OCI-LY1 (cell line): ENCODE data around the gene PAX5.

ENCODE experiments used
- H2AFZ ChIP-seq: fragments of 200-600 bp; sonication (generic), shearing (Covaris generic); 2 replicates; pipeline ENCODE4 v1.6.0; 2014; ENCODE audit warnings: antibody characterized with exemption, mild to moderate bottlenecking, low read length
- H3F3A ChIP-seq: fragments of 200-600 bp; sonication (generic), shearing (Covaris generic); 2 replicates; pipeline ENCODE4 v1.6.0; 2014; ENCODE audit warnings: mild to moderate bottlenecking, antibody characterized with exemption, low read length, moderate library complexity; ENCODE audit not compliant: insufficient read depth
- H3K27ac ChIP-seq: fragments of 200-600 bp; sonication (generic); 2 replicates; pipeline ENCODE4 v1.5.1; 2014; ENCODE audit warnings: low read length, mixed run types, mild to moderate bottlenecking, low read depth; ENCODE audit not compliant: poor library complexity, severe bottlenecking
- H3K27me3 ChIP-seq: fragments of 200-600 bp; sonication (generic); 2 replicates; pipeline ENCODE4 v1.6.0; 2014; ENCODE audit warnings: antibody characterized with exemption, mild to moderate bottlenecking, low read length, moderate library complexity; ENCODE audit not compliant: insufficient read depth
- H3K36me3 ChIP-seq: fragments of 200-600 bp; sonication (generic); 2 replicates; pipeline ENCODE4 v1.6.1; 2014; ENCODE audit warnings: mild to moderate bottlenecking, antibody characterized with exemption, low read length, moderate library complexity, mixed read lengths; ENCODE audit not compliant: insufficient read depth
- H3K4me1 ChIP-seq: fragments of 200-600 bp; sonication (generic); 2 replicates; pipeline ENCODE4 v1.5.1; 2014; ENCODE audit warnings: mild to moderate bottlenecking, low read length, moderate library complexity; ENCODE audit not compliant: insufficient read depth, severe bottlenecking
- H3K4me2 ChIP-seq: fragments of 200-600 bp; sonication (generic), shearing (Covaris generic); 2 replicates; pipeline ENCODE4 v1.6.1; 2014; ENCODE audit warnings: low read length
- H3K4me3 ChIP-seq: fragments of 200-600 bp; sonication (generic); 2 replicates; pipeline ENCODE4 v1.5.1; 2014; ENCODE audit warnings: low read length, low read depth, mild to moderate bottlenecking, mixed read lengths; ENCODE audit not compliant: poor library complexity, severe bottlenecking
- H3K79me2 ChIP-seq: fragments of 200-600 bp; shearing (Covaris generic); 2 replicates; pipeline ENCODE4 v1.6.1; 2016; ENCODE audit warnings: mixed run types, low read length, mixed read lengths; ENCODE audit not compliant: insufficient read depth
- H3K9ac ChIP-seq: fragments of 200-600 bp; sonication (generic), shearing (Covaris generic); 2 replicates; pipeline ENCODE4 v1.6.1; 2014; ENCODE audit warnings: mild to moderate bottlenecking, low read length, mixed read lengths
- H3K9me2 ChIP-seq: fragments of 200-600 bp; sonication (generic), shearing (Covaris generic); 2 replicates; pipeline ENCODE4 v1.6.1; 2014; ENCODE audit warnings: low read depth, mild to moderate bottlenecking, low read length, mixed read lengths
- H3K9me3 ChIP-seq: fragments of 200-600 bp; shearing (Covaris generic); 2 replicates; pipeline ENCODE4 v1.6.1; 2014; ENCODE audit warnings: low read length, mixed read lengths
- H4K20me1 ChIP-seq: fragments of 200-600 bp; sonication (generic), shearing (Covaris generic); 2 replicates; pipeline ENCODE4 v1.6.0; 2016; ENCODE audit warnings: mild to moderate bottlenecking, low read length; ENCODE audit not compliant: insufficient read depth
- EZH2 ChIP-seq: fragments of 200-600 bp; sonication (generic), shearing (Covaris generic); IDR thresholded peaks from 2 replicates; pipeline ENCODE4 v1.8.0; 2017; ENCODE audit warnings: borderline replicate concordance, mixed run types, mild to moderate bottlenecking, antibody characterized with exemption, low read length, moderate library complexity, mixed read lengths
- TF ChIP-seq, protein P1 (sequence below): fragments of 200-600 bp; sonication (generic), shearing (Covaris generic); IDR thresholded peaks from 2 replicates; pipeline ENCODE4 v1.5.1; 2017; ENCODE audit warnings: mild to moderate bottlenecking, antibody characterized with exemption, low read length, moderate library complexity, mixed read lengths

The PAX5 gene

GRCh38 chr9:36843964-36844363 lies 190.1 kb downstream of the PAX5 start:
- H4K20me1 ChIP-seq: no peaks in the 10 kb centered on the region
- TF ChIP-seq, protein P1, sequence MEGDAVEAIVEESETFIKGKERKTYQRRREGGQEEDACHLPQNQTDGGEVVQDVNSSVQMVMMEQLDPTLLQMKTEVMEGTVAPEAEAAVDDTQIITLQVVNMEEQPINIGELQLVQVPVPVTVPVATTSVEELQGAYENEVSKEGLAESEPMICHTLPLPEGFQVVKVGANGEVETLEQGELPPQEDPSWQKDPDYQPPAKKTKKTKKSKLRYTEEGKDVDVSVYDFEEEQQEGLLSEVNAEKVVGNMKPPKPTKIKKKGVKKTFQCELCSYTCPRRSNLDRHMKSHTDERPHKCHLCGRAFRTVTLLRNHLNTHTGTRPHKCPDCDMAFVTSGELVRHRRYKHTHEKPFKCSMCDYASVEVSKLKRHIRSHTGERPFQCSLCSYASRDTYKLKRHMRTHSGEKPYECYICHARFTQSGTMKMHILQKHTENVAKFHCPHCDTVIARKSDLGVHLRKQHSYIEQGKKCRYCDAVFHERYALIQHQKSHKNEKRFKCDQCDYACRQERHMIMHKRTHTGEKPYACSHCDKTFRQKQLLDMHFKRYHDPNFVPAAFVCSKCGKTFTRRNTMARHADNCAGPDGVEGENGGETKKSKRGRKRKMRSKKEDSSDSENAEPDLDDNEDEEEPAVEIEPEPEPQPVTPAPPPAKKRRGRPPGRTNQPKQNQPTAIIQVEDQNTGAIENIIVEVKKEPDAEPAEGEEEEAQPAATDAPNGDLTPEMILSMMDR: no peak
- no peak for TF ChIP-seq EZH2

GRCh38 chr9:36842560-36843530 lies 191.2 kb downstream of the PAX5 start:
- no peaks in the 10 kb centered on the region for H3K4me1 ChIP-seq
- H3K4me2 ChIP-seq: no peak overlapping the region
- no peaks in the 10 kb centered on the region for H3K9me2 ChIP-seq
- no peaks in the 10 kb centered on the region for H3K9me3 ChIP-seq
- no peaks in the 10 kb centered on the region for H3K79me2 ChIP-seq
- H3F3A ChIP-seq: no peaks in the 10 kb centered on the region
- no peak overlapping the region for H3K4me3 ChIP-seq
- H4K20me1 ChIP-seq: no peaks in the 10 kb centered on the region
- no peak for TF ChIP-seq EZH2
- TF ChIP-seq, protein P1: no peak
- no peak overlapping the region for H3K9ac ChIP-seq
- no peak overlapping the region for H3K27ac ChIP-seq
- no peak overlapping the region for H2AFZ ChIP-seq
- no peaks in the 10 kb centered on the region for H3K27me3 ChIP-seq
- H3K36me3 ChIP-seq: peaks cover 99% of the 10 kb centered on the region

More at GRCh38 chr9:36843964-36844363, 190.1 kb downstream of the PAX5 start:
- Histone ChIP-seq H2AFZ (no peak overlapping the region), H3K27ac (no peak overlapping the region), H3F3A (no peaks in the 10 kb centered on the region), H3K27me3 (no peaks in the 10 kb centered on the region), H3K9me3 (no peaks in the 10 kb centered on the region), H3K79me2 (no peaks in the 10 kb centered on the region), H3K4me3 (no peak overlapping the region), H3K36me3 (peaks cover 93% of the 10 kb centered on the region), H3K4me1 (no peaks in the 10 kb centered on the region), H3K4me2 (no peak overlapping the region), H3K9ac (no peak overlapping the region), H3K9me2 (no peaks in the 10 kb centered on the region)

- Histone ChIP-seq H3K4me1 (no peaks in the 10 kb centered on the region), H3K9me3 (no peaks in the 10 kb centered on the region), H2AFZ (no peak overlapping the region), H3K9ac (no peak overlapping the region), H3K9me2 (no peaks in the 10 kb centered on the region), H3K79me2 (no peaks in the 10 kb centered on the region), H3K27ac (no peak overlapping the region), H4K20me1 (no peaks in the 10 kb centered on the region), H3K27me3 (no peaks in the 10 kb centered on the region), H3K36me3 (peaks cover 99% of the 10 kb centered on the region), H3F3A (no peaks in the 10 kb centered on the region), H3K4me2 (no peak overlapping the region), H3K4me3 (no peak overlapping the region)
- TF ChIP-seq EZH2: no peak
- TF ChIP-seq, protein P1: no peak
These were observed 193.1 kb downstream of the PAX5 start for GRCh38 chr9:36840898-36841536.
